Hepatocyte (in vitro differentiated cells): ENCODE measurements around the gene MET.

Source experiments
- CTCF ChIP-seq: fragments of 200-600 bp; sonication (generic); IDR thresholded peaks from 2 replicates; pipeline ENCODE4 v1.5.1; 2016; ENCODE audit warnings: antibody characterized with exemption, mild to moderate bottlenecking; ENCODE audit not compliant: poor library complexity
- EZH2 ChIP-seq: fragments of 200-600 bp; sonication (generic); IDR thresholded peaks from 2 replicates; pipeline ENCODE4 v1.6.1; 2016; ENCODE audit warnings: antibody characterized with exemption, mild to moderate bottlenecking, borderline replicate concordance

- TF ChIP-seq CTCF (no peak), EZH2 (no peak)
Observed at GRCh38 chr7:116742641-116743040, 70.6 kb downstream of the MET start.
